GM18505 (cell line): ENCODE measurements around the gene ANKFN1.

Experiments
- ATAC-seq: cut with Tn5 transposase; IDR thresholded peaks from one replicate; pipeline ENCODE4 v1.9.1; 2021; ENCODE audit not compliant: unreplicated experiment
- POLR2A ChIP-seq: IDR thresholded peaks from 4 replicates; pipeline ENCODE4 v1.6.1; 2011; ENCODE audit warnings: borderline replicate concordance; ENCODE audit not compliant: insufficient read depth, insufficient read length; ENCODE audit errors: extremely low read depth

Gene ANKFN1

DNA sequence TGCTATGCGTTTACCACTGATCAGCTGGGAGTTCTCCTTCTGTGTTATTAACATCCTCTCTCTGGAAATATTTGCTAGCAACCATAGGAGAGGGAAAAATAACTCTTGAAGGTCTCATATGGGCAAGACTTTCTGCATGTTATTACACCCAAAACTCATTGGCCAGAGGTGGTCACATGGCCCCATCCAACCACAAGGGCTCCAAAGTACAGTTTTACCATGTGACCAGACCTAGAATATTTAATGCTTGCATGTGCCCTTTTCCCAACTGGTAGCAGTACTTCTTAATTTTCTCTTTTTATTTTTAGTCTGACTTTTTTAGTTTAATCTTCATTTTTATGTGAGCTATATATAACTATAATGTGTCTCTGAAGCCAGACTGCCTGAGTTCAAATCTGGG is 299.2 kb downstream of the ANKFN1 start:
- no peak for TF ChIP-seq POLR2A
- ATAC-seq = no peak

- no peak for TF ChIP-seq POLR2A
- no peak for ATAC-seq
Observed at GRCh38 chr17:56457501-56457900, 304.2 kb downstream of the ANKFN1 start.

DNA sequence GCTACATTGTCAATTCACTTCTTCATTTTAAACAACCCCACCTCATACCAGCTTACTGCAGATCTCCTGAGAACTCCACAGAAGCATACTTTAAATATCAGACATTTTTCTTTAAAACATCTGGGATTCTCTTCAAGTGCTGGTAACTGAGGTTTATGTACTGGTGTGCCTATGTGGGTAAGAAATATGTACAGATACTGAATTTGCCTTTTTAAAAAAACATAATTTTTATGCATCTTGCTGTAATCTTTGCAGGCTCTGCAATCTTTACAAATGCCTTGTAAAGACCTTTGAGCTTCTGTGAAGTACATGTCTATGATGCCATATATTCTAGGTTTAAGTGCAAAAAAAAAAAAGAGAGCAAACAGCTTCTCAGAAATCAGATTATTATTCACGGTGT is 312.6 kb downstream of the ANKFN1 start:
- TF ChIP-seq POLR2A = no peak
- no peak for ATAC-seq

- TF ChIP-seq POLR2A = no peak
- ATAC-seq = no peak
Observed at GRCh38 chr17:56468840-56469239, 315.6 kb downstream of the ANKFN1 start.

GRCh38 chr17:56471696-56472095 is 318.4 kb downstream of the ANKFN1 start:
- no peak for ATAC-seq
- TF ChIP-seq POLR2A = no peak

GRCh38 chr17:56475116-56475515 is 321.8 kb downstream of the ANKFN1 start:
- no peak for TF ChIP-seq POLR2A
- ATAC-seq = no peak

- ATAC-seq = no peak
- no peak for TF ChIP-seq POLR2A
Observed at GRCh38 chr17:56478836-56479447, 325.7 kb downstream of the ANKFN1 start.

DNA sequence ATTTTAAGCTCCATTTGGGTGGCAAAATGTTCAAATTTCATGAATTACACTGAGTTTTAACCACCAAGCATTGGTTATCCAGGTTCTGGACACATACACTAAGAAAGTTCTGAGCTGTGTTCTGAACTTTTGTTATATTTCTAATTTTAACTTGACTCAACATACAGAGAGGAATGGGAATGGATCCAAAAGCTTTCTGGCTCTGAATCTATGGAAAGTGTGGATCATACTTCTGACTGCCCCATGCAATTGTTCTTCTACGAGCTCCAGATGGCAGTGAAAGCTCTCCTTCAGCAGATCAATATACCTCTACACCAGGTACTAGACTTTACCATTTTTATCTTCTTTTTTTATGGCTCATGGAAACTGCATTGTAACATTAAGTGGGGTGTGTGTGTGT is 327.2 kb downstream of the ANKFN1 start:
- ATAC-seq = no peak
- TF ChIP-seq POLR2A = no peak

GRCh38 chr17:56481659-56482058 is 328.4 kb downstream of the ANKFN1 start:
- no peak for ATAC-seq
- TF ChIP-seq POLR2A = no peak

GRCh38 chr17:56482229-56482628 is 329.0 kb downstream of the ANKFN1 start:
- TF ChIP-seq POLR2A = no peak

GRCh38 chr17:56486732-56487131 is 333.5 kb downstream of the ANKFN1 start:
- no peak for TF ChIP-seq POLR2A
- ATAC-seq = no peak

More at GRCh38 chr17:56482229-56482628, 329.0 kb downstream of the ANKFN1 start:
- no peak for ATAC-seq

DNA sequence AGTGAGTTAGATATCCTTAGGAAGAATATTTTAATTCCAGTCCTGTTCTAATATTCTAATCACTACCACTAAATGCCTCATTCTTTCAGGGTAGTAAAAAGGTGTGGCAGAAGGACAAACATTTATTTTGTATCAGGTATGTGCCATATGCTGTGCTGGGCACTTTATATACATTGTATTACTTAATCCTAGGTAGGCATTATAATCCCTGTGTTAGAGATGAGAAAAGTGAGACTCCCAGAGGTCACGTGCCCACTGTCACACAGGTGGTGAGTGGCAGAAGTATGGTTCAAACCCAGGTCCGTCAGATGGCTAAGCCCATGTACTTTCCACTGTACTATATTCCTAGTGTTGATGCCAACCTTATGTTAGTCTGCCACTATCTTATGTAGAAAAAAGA is 335.5 kb downstream of the ANKFN1 start:
- TF ChIP-seq POLR2A = no peak
- ATAC-seq = no peak

DNA sequence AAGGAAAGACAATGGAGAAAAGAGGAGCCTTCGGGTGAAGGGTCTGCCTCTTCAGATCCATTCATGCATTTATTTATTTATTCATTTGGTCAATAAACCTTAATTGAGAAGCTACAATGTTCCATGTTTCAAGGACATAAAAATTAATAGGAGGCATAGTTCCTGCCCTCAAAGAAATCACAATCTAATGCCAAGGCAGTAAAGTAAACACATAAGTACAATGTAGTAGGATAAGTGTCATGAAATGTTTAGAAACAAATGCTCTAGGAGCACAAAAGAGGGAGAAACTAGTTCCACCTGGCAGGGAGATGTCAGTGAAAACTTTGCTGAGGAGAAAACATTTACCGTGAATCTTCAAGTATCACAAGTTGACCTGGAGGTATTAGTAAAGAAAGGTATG is 336.7 kb downstream of the ANKFN1 start:
- ATAC-seq = no peak
- no peak for TF ChIP-seq POLR2A

GRCh38 chr17:56495556-56495955 is 342.3 kb downstream of the ANKFN1 start:
- no peak for TF ChIP-seq POLR2A
- ATAC-seq = no peak

DNA sequence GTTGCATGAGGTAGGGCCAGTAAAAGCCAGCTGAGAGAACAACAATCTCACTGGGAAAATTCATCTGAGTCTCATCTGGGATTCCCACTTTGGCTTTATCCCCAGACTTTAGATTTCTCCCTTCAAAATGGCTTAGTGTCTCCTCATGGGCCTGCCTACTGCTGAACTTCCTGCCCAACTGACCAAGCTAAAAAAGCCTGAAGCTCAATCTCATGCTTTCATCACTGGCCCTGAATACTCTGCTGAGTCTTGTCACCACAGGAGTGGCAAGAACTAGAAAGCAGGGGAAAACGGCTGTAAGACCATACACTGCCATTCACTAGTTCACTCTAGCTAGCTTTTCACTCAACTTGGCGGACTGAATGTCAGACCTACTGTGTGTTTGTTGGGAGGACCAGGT is 343.9 kb downstream of the ANKFN1 start:
- no peak for ATAC-seq
- TF ChIP-seq POLR2A = no peak
